ENCODE measurements around the gene DPH3. TPM values are rescaled to one million over a fixed set of nuclear protein-coding genes. Genes with fewer than 3 reads are reported as not detected.
A peak's percentile ranks its signal among the peaks of the same experiment; 100 is the strongest.

Gene DPH3
- total and polyA plus RNA-seq, 2 experiments from 2014 or later = 15.3 to 84.3 TPM

GRCh38 chr3:16231983-16232382 is 32.8 kb downstream of the DPH3 start:
- TF ChIP-seq EZH2phosphoT487 (IDR thresholded peaks at IDR 0.05; ENCODE audit: unreplicated experiment) (no peak), CREB1 (CRISPR knock-in tag; IDR thresholded peaks at IDR 0.05; ENCODE audit: low read depth) (no peak), ZNF331 (CRISPR knock-in tag; IDR thresholded peaks at IDR 0.05; ENCODE audit: low read depth) (no peak)
- TF ChIP-seq, protein P1, sequence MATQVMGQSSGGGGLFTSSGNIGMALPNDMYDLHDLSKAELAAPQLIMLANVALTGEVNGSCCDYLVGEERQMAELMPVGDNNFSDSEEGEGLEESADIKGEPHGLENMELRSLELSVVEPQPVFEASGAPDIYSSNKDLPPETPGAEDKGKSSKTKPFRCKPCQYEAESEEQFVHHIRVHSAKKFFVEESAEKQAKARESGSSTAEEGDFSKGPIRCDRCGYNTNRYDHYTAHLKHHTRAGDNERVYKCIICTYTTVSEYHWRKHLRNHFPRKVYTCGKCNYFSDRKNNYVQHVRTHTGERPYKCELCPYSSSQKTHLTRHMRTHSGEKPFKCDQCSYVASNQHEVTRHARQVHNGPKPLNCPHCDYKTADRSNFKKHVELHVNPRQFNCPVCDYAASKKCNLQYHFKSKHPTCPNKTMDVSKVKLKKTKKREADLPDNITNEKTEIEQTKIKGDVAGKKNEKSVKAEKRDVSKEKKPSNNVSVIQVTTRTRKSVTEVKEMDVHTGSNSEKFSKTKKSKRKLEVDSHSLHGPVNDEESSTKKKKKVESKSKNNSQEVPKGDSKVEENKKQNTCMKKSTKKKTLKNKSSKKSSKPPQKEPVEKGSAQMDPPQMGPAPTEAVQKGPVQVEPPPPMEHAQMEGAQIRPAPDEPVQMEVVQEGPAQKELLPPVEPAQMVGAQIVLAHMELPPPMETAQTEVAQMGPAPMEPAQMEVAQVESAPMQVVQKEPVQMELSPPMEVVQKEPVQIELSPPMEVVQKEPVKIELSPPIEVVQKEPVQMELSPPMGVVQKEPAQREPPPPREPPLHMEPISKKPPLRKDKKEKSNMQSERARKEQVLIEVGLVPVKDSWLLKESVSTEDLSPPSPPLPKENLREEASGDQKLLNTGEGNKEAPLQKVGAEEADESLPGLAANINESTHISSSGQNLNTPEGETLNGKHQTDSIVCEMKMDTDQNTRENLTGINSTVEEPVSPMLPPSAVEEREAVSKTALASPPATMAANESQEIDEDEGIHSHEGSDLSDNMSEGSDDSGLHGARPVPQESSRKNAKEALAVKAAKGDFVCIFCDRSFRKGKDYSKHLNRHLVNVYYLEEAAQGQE (IDR thresholded peaks at IDR 0.05; ENCODE audit: unreplicated experiment) = no peak
- H3K4me3 Mint-ChIP-seq = no peak overlapping the region
- Histone ChIP-seq H3K27ac (ENCODE audit: low read depth) (no peak overlapping the region), H3K36me3 (ENCODE audit: insufficient read depth) (no peaks in the 10 kb centered on the region), H3K4me1 (ENCODE audit: insufficient read depth) (no peaks in the 10 kb centered on the region), H2AFZ (peak overlapping the region; percentile 38; the same call in 1 of the 2 replicates), H4K20me1 (replicated peaks; ENCODE audit: insufficient read depth) (no peaks in the 10 kb centered on the region), H3K9me2 (ENCODE audit: insufficient read depth) (0 out of 2 replicates have a peak, but pooled peaks cover 6% of the 10 kb centered on the region), H3F3A (replicated peaks; ENCODE audit: low read depth) (no peaks in the 10 kb centered on the region), H3K27me3 (ENCODE audit: insufficient read depth) (no peaks in the 10 kb centered on the region), H3K4me2 (no peak overlapping the region), H3K79me2 (replicated peaks; ENCODE audit: insufficient read depth) (no peaks in the 10 kb centered on the region), H3K4me3 (no peak overlapping the region)
- H3K27ac Mint-ChIP-seq = no peak overlapping the region
- H3K9me3 Mint-ChIP-seq = no peaks in the 10 kb centered on the region
- ATAC-seq = no peak
- H3K36me3 Mint-ChIP-seq (ENCODE audit: low read depth) = no peaks in the 10 kb centered on the region
- peaks cover 3% of the 10 kb centered on the region for H3K27me3 Mint-ChIP-seq (ENCODE audit: insufficient read depth, low read depth, poor library complexity)
- DNase-seq (ENCODE audit: low spot score) = no peak
- H3K4me1 Mint-ChIP-seq = no peaks in the 10 kb centered on the region; the same call in 2 of the 3 replicates

GRCh38 chr3:16229681-16230080 is 35.1 kb downstream of the DPH3 start:
- Histone ChIP-seq H3K79me2 (replicated peaks; ENCODE audit: insufficient read depth) (no peaks in the 10 kb centered on the region), H3K4me2 (no peak overlapping the region), H3K27ac (ENCODE audit: low read depth) (no peak overlapping the region), H3F3A (replicated peaks; ENCODE audit: low read depth) (no peaks in the 10 kb centered on the region), H3K4me3 (no peak overlapping the region), H4K20me1 (replicated peaks; ENCODE audit: insufficient read depth) (no peaks in the 10 kb centered on the region), H3K9me2 (ENCODE audit: insufficient read depth) (no peaks in the 10 kb centered on the region), H3K36me3 (ENCODE audit: insufficient read depth) (no peaks in the 10 kb centered on the region), H2AFZ (no peak overlapping the region), H3K4me1 (ENCODE audit: insufficient read depth) (no peaks in the 10 kb centered on the region), H3K27me3 (ENCODE audit: insufficient read depth) (no peaks in the 10 kb centered on the region)
- Mint-ChIP-seq H3K27ac (no peak overlapping the region), H3K4me1 (no peaks in the 10 kb centered on the region; the same call in 2 of the 3 replicates), H3K4me3 (no peak overlapping the region), H3K36me3 (ENCODE audit: low read depth) (no peaks in the 10 kb centered on the region), H3K27me3 (ENCODE audit: insufficient read depth, low read depth, poor library complexity) (peaks cover 3% of the 10 kb centered on the region), H3K9me3 (no peaks in the 10 kb centered on the region; the same call in 2 of the 3 replicates)
- no peak for DNase-seq (ENCODE audit: low spot score)
- no peak for ATAC-seq
- TF ChIP-seq JUNB (IDR thresholded peaks at IDR 0.05; ENCODE audit: unreplicated experiment) (no peak), CREB1 (CRISPR knock-in tag; IDR thresholded peaks at IDR 0.05; ENCODE audit: low read depth) (no peak), CTCF (conservative IDR thresholded peaks at IDR 0.05; ENCODE audit: low read depth in 2 of 2) (no peak), STAT1 (IDR thresholded peaks at IDR 0.05; ENCODE audit: unreplicated experiment) (no peak)
- TF ChIP-seq, protein P2, sequence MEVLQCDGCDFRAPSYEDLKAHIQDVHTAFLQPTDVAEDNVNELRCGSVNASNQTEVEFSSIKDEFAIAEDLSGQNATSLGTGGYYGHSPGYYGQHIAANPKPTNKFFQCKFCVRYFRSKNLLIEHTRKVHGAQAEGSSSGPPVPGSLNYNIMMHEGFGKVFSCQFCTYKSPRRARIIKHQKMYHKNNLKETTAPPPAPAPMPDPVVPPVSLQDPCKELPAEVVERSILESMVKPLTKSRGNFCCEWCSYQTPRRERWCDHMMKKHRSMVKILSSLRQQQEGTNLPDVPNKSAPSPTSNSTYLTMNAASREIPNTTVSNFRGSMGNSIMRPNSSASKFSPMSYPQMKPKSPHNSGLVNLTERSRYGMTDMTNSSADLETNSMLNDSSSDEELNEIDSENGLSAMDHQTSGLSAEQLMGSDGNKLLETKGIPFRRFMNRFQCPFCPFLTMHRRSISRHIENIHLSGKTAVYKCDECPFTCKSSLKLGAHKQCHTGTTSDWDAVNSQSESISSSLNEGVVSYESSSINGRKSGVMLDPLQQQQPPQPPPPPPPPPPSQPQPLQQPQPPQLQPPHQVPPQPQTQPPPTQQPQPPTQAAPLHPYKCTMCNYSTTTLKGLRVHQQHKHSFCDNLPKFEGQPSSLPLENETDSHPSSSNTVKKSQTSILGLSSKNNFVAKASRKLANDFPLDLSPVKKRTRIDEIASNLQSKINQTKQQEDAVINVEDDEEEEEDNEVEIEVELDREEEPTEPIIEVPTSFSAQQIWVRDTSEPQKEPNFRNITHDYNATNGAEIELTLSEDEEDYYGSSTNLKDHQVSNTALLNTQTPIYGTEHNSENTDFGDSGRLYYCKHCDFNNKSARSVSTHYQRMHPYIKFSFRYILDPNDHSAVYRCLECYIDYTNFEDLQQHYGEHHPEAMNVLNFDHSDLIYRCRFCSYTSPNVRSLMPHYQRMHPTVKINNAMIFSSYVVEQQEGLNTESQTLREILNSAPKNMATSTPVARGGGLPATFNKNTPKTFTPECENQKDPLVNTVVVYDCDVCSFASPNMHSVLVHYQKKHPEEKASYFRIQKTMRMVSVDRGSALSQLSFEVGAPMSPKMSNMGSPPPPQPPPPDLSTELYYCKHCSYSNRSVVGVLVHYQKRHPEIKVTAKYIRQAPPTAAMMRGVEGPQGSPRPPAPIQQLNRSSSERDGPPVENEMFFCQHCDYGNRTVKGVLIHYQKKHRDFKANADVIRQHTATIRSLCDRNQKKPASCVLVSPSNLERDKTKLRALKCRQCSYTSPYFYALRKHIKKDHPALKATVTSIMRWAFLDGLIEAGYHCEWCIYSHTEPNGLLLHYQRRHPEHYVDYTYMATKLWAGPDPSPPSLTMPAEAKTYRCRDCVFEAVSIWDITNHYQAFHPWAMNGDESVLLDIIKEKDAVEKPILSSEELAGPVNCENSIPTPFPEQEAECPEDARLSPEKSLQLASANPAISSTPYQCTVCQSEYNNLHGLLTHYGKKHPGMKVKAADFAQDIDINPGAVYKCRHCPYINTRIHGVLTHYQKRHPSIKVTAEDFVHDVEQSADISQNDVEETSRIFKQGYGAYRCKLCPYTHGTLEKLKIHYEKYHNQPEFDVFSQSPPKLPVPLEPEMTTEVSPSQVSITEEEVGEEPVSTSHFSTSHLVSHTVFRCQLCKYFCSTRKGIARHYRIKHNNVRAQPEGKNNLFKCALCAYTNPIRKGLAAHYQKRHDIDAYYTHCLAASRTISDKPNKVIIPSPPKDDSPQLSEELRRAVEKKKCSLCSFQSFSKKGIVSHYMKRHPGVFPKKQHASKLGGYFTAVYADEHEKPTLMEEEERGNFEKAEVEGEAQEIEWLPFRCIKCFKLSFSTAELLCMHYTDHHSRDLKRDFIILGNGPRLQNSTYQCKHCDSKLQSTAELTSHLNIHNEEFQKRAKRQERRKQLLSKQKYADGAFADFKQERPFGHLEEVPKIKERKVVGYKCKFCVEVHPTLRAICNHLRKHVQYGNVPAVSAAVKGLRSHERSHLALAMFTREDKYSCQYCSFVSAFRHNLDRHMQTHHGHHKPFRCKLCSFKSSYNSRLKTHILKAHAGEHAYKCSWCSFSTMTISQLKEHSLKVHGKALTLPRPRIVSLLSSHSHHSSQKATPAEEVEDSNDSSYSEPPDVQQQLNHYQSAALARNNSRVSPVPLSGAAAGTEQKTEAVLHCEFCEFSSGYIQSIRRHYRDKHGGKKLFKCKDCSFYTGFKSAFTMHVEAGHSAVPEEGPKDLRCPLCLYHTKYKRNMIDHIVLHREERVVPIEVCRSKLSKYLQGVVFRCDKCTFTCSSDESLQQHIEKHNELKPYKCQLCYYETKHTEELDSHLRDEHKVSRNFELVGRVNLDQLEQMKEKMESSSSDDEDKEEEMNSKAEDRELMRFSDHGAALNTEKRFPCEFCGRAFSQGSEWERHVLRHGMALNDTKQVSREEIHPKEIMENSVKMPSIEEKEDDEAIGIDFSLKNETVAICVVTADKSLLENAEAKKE (CRISPR knock-in tag; IDR thresholded peaks at IDR 0.05) = no peak
- TF ChIP-seq, protein P3, sequence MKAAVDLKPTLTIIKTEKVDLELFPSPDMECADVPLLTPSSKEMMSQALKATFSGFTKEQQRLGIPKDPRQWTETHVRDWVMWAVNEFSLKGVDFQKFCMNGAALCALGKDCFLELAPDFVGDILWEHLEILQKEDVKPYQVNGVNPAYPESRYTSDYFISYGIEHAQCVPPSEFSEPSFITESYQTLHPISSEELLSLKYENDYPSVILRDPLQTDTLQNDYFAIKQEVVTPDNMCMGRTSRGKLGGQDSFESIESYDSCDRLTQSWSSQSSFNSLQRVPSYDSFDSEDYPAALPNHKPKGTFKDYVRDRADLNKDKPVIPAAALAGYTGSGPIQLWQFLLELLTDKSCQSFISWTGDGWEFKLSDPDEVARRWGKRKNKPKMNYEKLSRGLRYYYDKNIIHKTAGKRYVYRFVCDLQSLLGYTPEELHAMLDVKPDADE (IDR thresholded peaks at IDR 0.05) = no peak
